Measurements from ENCODE around the gene TNNI3. TPM values are rescaled to one million over a fixed set of nuclear protein-coding genes. Genes with fewer than 3 reads are reported as not detected.

Gene TNNI3
- total RNA-seq, 6 donors from 2014 or later = 1.0 to 14.6 (median 5.9) TPM

DNA sequence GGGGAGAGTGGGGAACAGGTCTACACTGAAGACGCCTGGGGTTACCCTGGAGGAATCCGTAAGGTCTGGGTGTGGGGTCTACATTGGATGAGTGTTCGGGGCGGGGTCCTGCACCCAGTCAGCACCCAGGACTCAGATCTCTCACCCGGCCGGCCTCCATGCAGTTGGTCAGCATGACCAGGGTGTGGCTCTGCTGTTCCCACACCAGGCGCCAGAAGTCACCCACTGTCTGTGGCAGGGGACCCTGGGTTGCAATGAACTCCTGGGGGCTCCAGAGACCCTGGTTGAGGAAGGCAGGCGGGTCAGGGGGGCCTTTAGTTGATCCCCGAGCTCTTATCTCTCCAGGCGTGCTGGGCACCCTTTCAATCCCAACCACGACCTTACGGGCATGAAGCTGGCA lies 28.5 kb upstream of the TNNI3 start:
- no peak for DNase-seq
- Histone ChIP-seq H3K4me1 (peaks cover 0 to 5% (median 0%) of the 10 kb centered on the region in 4 donors), H3K27ac (no peak overlapping the region), H3K4me3 (no peak overlapping the region), H3K27me3 (peaks cover 0 to 11% (median 4%) of the 10 kb centered on the region in 4 donors), H3K36me3 (no peaks in the 10 kb centered on the region), H3K9me3 (no peaks in the 10 kb centered on the region)
- TF ChIP-seq, protein P1, sequence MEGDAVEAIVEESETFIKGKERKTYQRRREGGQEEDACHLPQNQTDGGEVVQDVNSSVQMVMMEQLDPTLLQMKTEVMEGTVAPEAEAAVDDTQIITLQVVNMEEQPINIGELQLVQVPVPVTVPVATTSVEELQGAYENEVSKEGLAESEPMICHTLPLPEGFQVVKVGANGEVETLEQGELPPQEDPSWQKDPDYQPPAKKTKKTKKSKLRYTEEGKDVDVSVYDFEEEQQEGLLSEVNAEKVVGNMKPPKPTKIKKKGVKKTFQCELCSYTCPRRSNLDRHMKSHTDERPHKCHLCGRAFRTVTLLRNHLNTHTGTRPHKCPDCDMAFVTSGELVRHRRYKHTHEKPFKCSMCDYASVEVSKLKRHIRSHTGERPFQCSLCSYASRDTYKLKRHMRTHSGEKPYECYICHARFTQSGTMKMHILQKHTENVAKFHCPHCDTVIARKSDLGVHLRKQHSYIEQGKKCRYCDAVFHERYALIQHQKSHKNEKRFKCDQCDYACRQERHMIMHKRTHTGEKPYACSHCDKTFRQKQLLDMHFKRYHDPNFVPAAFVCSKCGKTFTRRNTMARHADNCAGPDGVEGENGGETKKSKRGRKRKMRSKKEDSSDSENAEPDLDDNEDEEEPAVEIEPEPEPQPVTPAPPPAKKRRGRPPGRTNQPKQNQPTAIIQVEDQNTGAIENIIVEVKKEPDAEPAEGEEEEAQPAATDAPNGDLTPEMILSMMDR (IDR thresholded peaks at IDR 0.05) = no peak
- no peak for TF ChIP-seq POLR2A (IDR thresholded peaks at IDR 0.05)
- no peak for TF ChIP-seq EP300 (IDR thresholded peaks at IDR 0.05)
- TF ChIP-seq POLR2AphosphoS5 (IDR thresholded peaks at IDR 0.05) = no peak
- 75 to 78% methylated on average over 7 to 12 of the region's 12 CpGs for WGBS, 2 donors
- ATAC-seq (ENCODE audit: low FRiP score in 2 of 2) = peak in 1 of 2 donors; percentile 36

DNA sequence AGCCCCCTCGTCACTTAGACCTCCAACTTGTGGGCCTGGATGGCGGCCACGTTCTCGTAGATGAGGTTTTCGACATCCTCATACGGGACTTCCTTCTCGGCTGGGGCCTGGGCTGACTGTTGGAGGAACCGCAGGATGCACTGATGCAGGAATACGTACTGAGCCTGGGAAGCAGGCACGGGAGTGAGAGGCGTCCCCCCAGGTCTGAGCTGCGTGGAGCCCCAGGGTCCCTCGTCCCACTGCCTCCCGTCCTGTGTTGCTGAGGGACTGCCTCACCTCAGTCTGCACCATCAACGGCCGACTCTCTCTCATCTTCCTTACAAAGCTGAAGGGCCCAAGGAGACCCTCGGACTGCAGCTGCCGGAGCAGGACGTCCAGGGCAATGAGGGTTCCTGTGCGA lies 24.2 kb upstream of the TNNI3 start:
- peaks cover 0 to 50% (median 26%) of the 10 kb centered on the region in 4 donors for H3K27me3 ChIP-seq

DNA sequence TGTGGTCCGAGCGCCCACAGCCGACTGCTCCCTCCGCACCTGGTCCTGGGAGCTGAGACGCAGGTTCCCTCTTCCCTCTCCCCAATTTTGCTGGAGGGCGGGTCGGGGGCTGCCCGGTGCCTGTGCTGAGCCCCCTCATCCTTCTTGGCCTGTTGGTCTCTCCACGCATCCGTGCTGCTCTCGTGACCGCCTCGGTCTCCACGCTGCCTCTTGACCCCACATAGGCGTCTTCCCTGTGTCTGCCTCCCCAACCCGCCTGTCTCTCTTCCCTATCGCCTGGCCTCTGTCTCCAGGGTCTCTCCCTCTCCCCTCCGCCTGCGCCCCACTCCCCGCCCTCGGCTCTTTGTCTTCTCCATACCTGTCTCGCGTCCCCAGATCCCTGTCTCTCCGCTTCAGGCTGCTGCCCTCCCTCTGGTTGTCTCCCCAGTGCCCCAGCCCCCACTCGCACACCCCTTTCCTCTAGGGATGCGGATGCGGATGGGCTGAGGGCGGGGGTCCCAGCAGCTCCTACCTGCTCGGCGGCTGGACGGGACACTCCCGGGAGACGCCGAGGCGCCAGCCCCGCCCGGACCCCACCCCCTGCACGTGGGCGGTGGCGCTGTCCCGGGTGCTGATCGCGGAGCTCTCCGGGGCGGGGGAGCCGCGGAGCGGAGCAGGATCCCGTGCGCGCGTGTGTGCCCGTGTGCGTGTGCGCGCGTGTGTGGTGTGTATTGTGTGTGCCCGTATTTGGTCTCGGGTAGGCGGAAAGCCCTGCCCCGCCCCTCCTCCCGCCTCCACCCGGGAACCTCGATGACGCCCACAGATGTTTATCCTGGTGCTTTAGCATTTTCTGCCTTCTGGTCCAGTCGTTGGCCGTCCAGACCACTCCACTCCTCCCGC lies 22.3 kb upstream of the TNNI3 start, which contains the start of gene SYT5:
Gene SYT5 (minus strand): TSS at position 684 of the 879 bp plus-strand sequence. CDS start 1,248 bp downstream, outside the sequence.
- Histone ChIP-seq H3K27me3 (peaks cover 0 to 64% (median 38%) of the 10 kb centered on the region in 4 donors), H3K4me1 (peaks cover 10 to 17% (median 14%) of the 10 kb centered on the region in 4 donors), H3K36me3 (no peaks in the 10 kb centered on the region), H3K4me3 (peak within 1 kb of the TSS in 3 of 4 donors; percentile 19 to 37 (median 24)), H3K27ac (no peak within 1 kb of the TSS), H3K9me3 (peaks cover 0 to 3% (median 0%) of the 10 kb centered on the region in 4 donors)
- 3 to 5% methylated on average over 28 to 36 of the region's 68 CpGs for WGBS, 2 donors
- peak in 1 of 2 donors; percentile 91 for DNase-seq
- no peak for TF ChIP-seq EP300 (IDR thresholded peaks at IDR 0.05)
- TF ChIP-seq, protein P1 (IDR thresholded peaks at IDR 0.05) = no peak
- no peak for TF ChIP-seq POLR2A (IDR thresholded peaks at IDR 0.05)
- TF ChIP-seq POLR2AphosphoS5 (IDR thresholded peaks at IDR 0.05) = no peak
- ATAC-seq (ENCODE audit: low FRiP score in 2 of 2) = peak; percentile 63 to 83

More for the DNA sequence above, 24.2 kb upstream of the TNNI3 start:
- no peak for DNase-seq
- no peak overlapping the region for H3K4me3 ChIP-seq
- H3K36me3 ChIP-seq = no peaks in the 10 kb centered on the region
- H3K9me3 ChIP-seq = peaks cover 0 to 3% (median 0%) of the 10 kb centered on the region in 4 donors
- H3K4me1 ChIP-seq = peaks cover 10 to 17% (median 14%) of the 10 kb centered on the region in 4 donors
- 66 to 88% methylated on average over 4 to 19 of the region's 20 CpGs for WGBS, 2 donors
- no peak for ATAC-seq (ENCODE audit: low FRiP score in 2 of 2)
- no peak overlapping the region for H3K27ac ChIP-seq
- TF ChIP-seq EP300 (IDR thresholded peaks at IDR 0.05) (no peak), POLR2A (IDR thresholded peaks at IDR 0.05) (no peak), POLR2AphosphoS5 (IDR thresholded peaks at IDR 0.05) (no peak)
- TF ChIP-seq, protein P1 (IDR thresholded peaks at IDR 0.05) = no peak

DNA sequence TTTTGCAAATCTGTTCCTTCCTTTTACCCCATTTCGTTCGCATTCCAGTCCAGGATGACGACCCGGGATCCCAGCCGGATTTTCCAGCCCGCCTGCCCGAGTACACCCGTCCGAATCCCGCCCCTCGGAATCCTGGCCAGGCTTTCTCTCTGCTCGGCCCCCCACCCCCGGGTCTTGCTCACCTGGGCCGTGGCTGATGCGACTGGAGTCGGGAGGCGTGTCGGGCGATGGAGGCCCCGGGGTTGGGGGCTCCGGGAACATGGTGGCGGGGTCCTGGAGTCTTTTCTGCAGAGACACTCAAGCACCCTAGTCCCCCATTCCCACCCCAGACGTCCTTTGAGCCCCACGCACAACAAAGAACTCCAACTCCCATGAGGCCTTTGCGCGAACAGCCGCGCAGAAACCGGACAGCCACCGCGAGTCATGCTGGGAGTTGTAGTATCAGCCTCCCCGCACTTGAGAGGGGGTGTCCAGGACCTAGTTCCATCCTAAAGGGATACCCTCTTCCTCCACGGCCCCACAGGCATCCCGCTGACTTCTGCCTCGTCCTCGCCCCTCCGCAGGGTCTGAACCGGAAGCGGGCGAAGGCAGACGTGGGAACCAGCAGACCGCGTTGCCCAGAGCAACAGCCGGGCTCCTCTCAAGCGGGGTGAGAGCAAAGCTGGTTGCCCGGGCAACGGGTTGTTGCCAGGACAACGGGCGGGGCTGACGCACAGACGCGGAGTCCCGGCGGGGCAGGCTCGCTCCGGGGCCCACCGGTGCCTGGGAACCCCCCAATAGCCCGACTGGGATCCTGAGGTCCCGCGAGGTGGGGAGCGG lies 21.5 kb upstream of the TNNI3 start:
- H3K27me3 ChIP-seq = peaks cover 0 to 73% (median 45%) of the 10 kb centered on the region in 4 donors
- peak overlapping the region in 3 of 4 donors; percentile 19 to 37 (median 24) for H3K4me3 ChIP-seq
- TF ChIP-seq EP300 (IDR thresholded peaks at IDR 0.05) (no peak), POLR2A (IDR thresholded peaks at IDR 0.05) (no peak), POLR2AphosphoS5 (IDR thresholded peaks at IDR 0.05) (no peak)
- TF ChIP-seq, protein P1 (IDR thresholded peaks at IDR 0.05) = no peak
- H3K27ac ChIP-seq = no peak overlapping the region
- 6 to 10% methylated on average over 27 to 54 of the region's 61 CpGs for WGBS, 2 donors
- ATAC-seq (ENCODE audit: low FRiP score in 2 of 2) (peak in 1 of 2 donors; percentile 76), DNase-seq (peak; percentile 45 to 91)
- H3K36me3 ChIP-seq = no peaks in the 10 kb centered on the region
- peaks cover 0 to 3% (median 0%) of the 10 kb centered on the region in 4 donors for H3K9me3 ChIP-seq
- H3K4me1 ChIP-seq = peaks cover 10 to 21% (median 16%) of the 10 kb centered on the region in 4 donors
